OCI-LY7 (cell line): Measurements from ENCODE around the gene MXRA8. TPM values are rescaled to one million over a fixed set of nuclear protein-coding genes. Genes with fewer than 3 reads are reported as not detected.

Source experiments
- BruUV-seq: library from RNA; stranded (reverse); fragments of 400-500 nt; replicated peaks from 2 replicates; lab custom pipeline; 2021; lab: Mats Ljungman, UMichigan
- CTCF ChIA-PET: fragments of 300-600 bp; sonication (Branson Sonifier 250); formaldehyde crosslinking; loops from one replicate; lab custom pipeline; 2022; ENCODE audit warnings: antibody characterized with exemption; ENCODE audit not compliant: unreplicated experiment; lab: Charles Lee
- POLR2A ChIA-PET: fragments of 300-600 bp; sonication (Branson Sonifier 250); formaldehyde crosslinking; loops from one replicate; lab custom pipeline; 2022; ENCODE audit warnings: antibody characterized with exemption; lab: Charles Lee
- DNase-seq: peaks from one replicate; pipeline ENCODE4 v3.0.0-alpha.2; 2015; ENCODE audit warnings: low spot score
- H2AFZ ChIP-seq: fragments of 200-600 bp; sonication (generic), shearing (Covaris generic); 2 replicates; pipeline ENCODE4 v1.6.1; 2014; ENCODE audit warnings: mild to moderate bottlenecking, antibody characterized with exemption, low read length, moderate library complexity
- H3K27ac ChIP-seq: fragments of 200-600 bp; sonication (generic); 2 replicates; pipeline ENCODE4 v1.5.1; 2014; ENCODE audit warnings: mixed run types, low read depth, mild to moderate bottlenecking, moderate library complexity, low read length, inconsistent platforms; ENCODE audit not compliant: poor library complexity, severe bottlenecking
- H3K36me3 ChIP-seq: fragments of 200-600 bp; sonication (generic); 2 replicates; pipeline ENCODE4 v1.6.1; 2014; ENCODE audit warnings: mild to moderate bottlenecking, antibody characterized with exemption, low read length, moderate library complexity, mixed read lengths; ENCODE audit not compliant: insufficient read depth
- H3K4me1 ChIP-seq: fragments of 200-600 bp; sonication (generic); 2 replicates; pipeline ENCODE4 v1.5.1; 2014; ENCODE audit warnings: mild to moderate bottlenecking, low read length; ENCODE audit not compliant: insufficient read depth, poor library complexity, severe bottlenecking
- H3K4me2 ChIP-seq: fragments of 200-600 bp; sonication (generic); 2 replicates; pipeline ENCODE4 v1.6.1; 2014; ENCODE audit warnings: mild to moderate bottlenecking, low read length
- H3K4me3 ChIP-seq: fragments of 200-600 bp; sonication (generic); 2 replicates; pipeline ENCODE4 v1.5.1; 2014; ENCODE audit warnings: mild to moderate bottlenecking, low read depth, low read length; ENCODE audit not compliant: poor library complexity, severe bottlenecking
- H3K79me2 ChIP-seq: fragments of 200-600 bp; sonication (generic); 2 replicates; pipeline ENCODE4 v1.6.1; 2016; ENCODE audit warnings: low read depth, mild to moderate bottlenecking, low read length, moderate library complexity, mixed read lengths; ENCODE audit not compliant: insufficient read depth
- H3K9me2 ChIP-seq: fragments of 200-600 bp; sonication (generic); 2 replicates; pipeline ENCODE4 v1.6.1; 2016; ENCODE audit warnings: mild to moderate bottlenecking, low read length, mixed read lengths; ENCODE audit not compliant: insufficient read depth
- H3K9me3 ChIP-seq: fragments of 200-600 bp; sonication (generic); 2 replicates; pipeline ENCODE4 v1.6.1; 2014; ENCODE audit warnings: mild to moderate bottlenecking, mixed run types, low read length, mixed read lengths
- H4K20me1 ChIP-seq: fragments of 200-600 bp; sonication (generic); 2 replicates; pipeline ENCODE4 v1.6.1; 2014; ENCODE audit warnings: mild to moderate bottlenecking, antibody characterized with exemption, low read length, moderate library complexity, mixed read lengths; ENCODE audit not compliant: insufficient read depth
- CTCF ChIP-seq: fragments of 200-600 bp; sonication (generic); conservative IDR thresholded peaks from 2 replicates; pipeline ENCODE4 v1.5.1; 2014; ENCODE audit warnings: mild to moderate bottlenecking, antibody characterized with exemption, low read length, moderate library complexity, mixed read lengths
- EZH2phosphoT487 ChIP-seq: fragments of 200-600 bp; sonication (generic); IDR thresholded peaks from 2 replicates; pipeline ENCODE4 v1.6.1; 2018; ENCODE audit warnings: low read depth, borderline replicate concordance, mild to moderate bottlenecking, mixed run types, antibody characterized with exemption, low read length, moderate library complexity, mixed read lengths
- intact Hi-C: fragments of 100-400 bp; cut with micrococcal nuclease; formaldehyde crosslinking; loops from one replicate; pipeline ENCODE4 v1.10.0; 2022; ENCODE audit not compliant: unreplicated experiment
- total RNA-seq, 2 experiments: library from RNA; depleted of rRNA in 1 of 2; stranded (reverse); fragments of >200 nt in 1 of 2; shearing (Covaris generic) in 1 of 2; gene quantifications; 2 replicates each; pipeline ENCODE4 v1.2.3, GENCODE V29; 2014 to 2022

The MXRA8 gene
- total RNA-seq, 2 experiments from 2014 or later: not detected

GRCh38 chr1:1341549-1342021, 16.8 kb downstream of the MXRA8 start:
- no peak for TF ChIP-seq CTCF
- TF ChIP-seq EZH2phosphoT487: no peak
- H2AFZ ChIP-seq: no peak overlapping the region
- H3K79me2 ChIP-seq: no peaks in the 10 kb centered on the region
- H3K36me3 ChIP-seq: peaks cover 10% of the 10 kb centered on the region
- no peak for DNase-seq
- H3K4me1 ChIP-seq: no peaks in the 10 kb centered on the region
- BruUV-seq: no TSS peak
- no peaks in the 10 kb centered on the region for H3K9me2 ChIP-seq
- POLR2A ChIA-PET: no interaction called here
- H3K27ac ChIP-seq: no peak overlapping the region
- intact Hi-C loops: no loop called here
- H3K9me3 ChIP-seq: no peaks in the 10 kb centered on the region
- CTCF ChIA-PET: no interaction called here
- H3K4me3 ChIP-seq: no peak overlapping the region
- no peaks in the 10 kb centered on the region; the same call in 1 of the 2 replicates for H4K20me1 ChIP-seq
- H3K4me2 ChIP-seq: no peak overlapping the region

GRCh38 chr1:1340791-1341548, 17.4 kb downstream of the MXRA8 start:
- no peak overlapping the region for H3K27ac ChIP-seq
- H3K36me3 ChIP-seq: peaks cover 10% of the 10 kb centered on the region
- H3K79me2 ChIP-seq: no peaks in the 10 kb centered on the region
- H4K20me1 ChIP-seq: no peaks in the 10 kb centered on the region; the same call in 1 of the 2 replicates
- no peaks in the 10 kb centered on the region for H3K4me1 ChIP-seq
- intact Hi-C loops: no loop called here
- POLR2A ChIA-PET: no interaction called here
- TF ChIP-seq CTCF (no peak), EZH2phosphoT487 (no peak)
- H3K4me2 ChIP-seq: no peak overlapping the region
- DNase-seq: no peak
- no peaks in the 10 kb centered on the region for H3K9me3 ChIP-seq
- no peaks in the 10 kb centered on the region for H3K9me2 ChIP-seq
- BruUV-seq: no TSS peak
- no peak overlapping the region for H3K4me3 ChIP-seq
- no peak overlapping the region for H2AFZ ChIP-seq
- CTCF ChIA-PET: no interaction called here

GRCh38 chr1:1340185-1340584, 18.2 kb downstream of the MXRA8 start:
- BruUV-seq: no TSS peak
- POLR2A ChIA-PET: no interaction called here
- no peak for DNase-seq
- no peak for TF ChIP-seq CTCF
- TF ChIP-seq EZH2phosphoT487: no peak
- H4K20me1 ChIP-seq: no peaks in the 10 kb centered on the region; the same call in 1 of the 2 replicates
- no peak overlapping the region for H2AFZ ChIP-seq
- no peaks in the 10 kb centered on the region for H3K79me2 ChIP-seq
- H3K4me1 ChIP-seq: no peaks in the 10 kb centered on the region
- H3K9me2 ChIP-seq: no peaks in the 10 kb centered on the region
- no peak overlapping the region for H3K4me2 ChIP-seq
- H3K36me3 ChIP-seq: peaks cover 10% of the 10 kb centered on the region
- H3K9me3 ChIP-seq: no peaks in the 10 kb centered on the region
- no peak overlapping the region for H3K27ac ChIP-seq
- no peak overlapping the region for H3K4me3 ChIP-seq
- intact Hi-C loops: no loop called here
- CTCF ChIA-PET: no interaction called here
